HepG2 (cell line): ENCODE results near the gene PPP1R16B.

Experiments used
- CEBPG ChIP-seq: IDR thresholded peaks from 2 replicates; pipeline ENCODE4 v1.6.1; 2016
- EZH2 ChIP-seq: conservative IDR thresholded peaks from 2 replicates; pipeline ENCODE4 v1.6.1; 2012; ENCODE audit warnings: mild to moderate bottlenecking, low read depth, low read length, moderate library complexity
- NCOA2 ChIP-seq: sonication (generic); formaldehyde crosslinking; IDR thresholded peaks from 2 replicates; pipeline ENCODE4 v1.8.0; 2022; ENCODE audit warnings: inconsistent platforms
- PPARG ChIP-seq: conservative IDR thresholded peaks from 2 replicates; pipeline ENCODE4 v1.6.1; 2016; ENCODE audit warnings: missing biosample characterization, missing genetic modification reagents
- SAFB2 ChIP-seq: sonication (generic); formaldehyde crosslinking; IDR thresholded peaks from 2 replicates; pipeline ENCODE4 v1.5.1; 2020; ENCODE audit warnings: missing genetic modification reagents, low read depth, mild to moderate bottlenecking, borderline replicate concordance
- TARDBP ChIP-seq: sonication (generic); formaldehyde crosslinking; IDR thresholded peaks from 2 replicates; pipeline ENCODE4 v1.8.0; 2022; ENCODE audit warnings: mild to moderate bottlenecking, missing genetic modification reagents
- TCF7 ChIP-seq: sonication (generic); IDR thresholded peaks from 2 replicates; pipeline ENCODE4 v1.6.1; 2016; ENCODE audit warnings: antibody characterized with exemption, low read depth
- USF2 ChIP-seq, 2 experiments: sonication (generic) in 1 of 2; formaldehyde crosslinking in 1 of 2; IDR thresholded peaks; 2 replicates each; pipeline versions ENCODE4 v1.5.1 to v1.6.1; 2011 to 2020; ENCODE audit warnings: borderline replicate concordance in 1 of 2, low read depth in 1 of 2, low read length in 1 of 2, mild to moderate bottlenecking in 1 of 2, missing genetic modification reagents in 1 of 2, moderate library complexity in 1 of 2
- ZNF747 ChIP-seq: sonication (generic); formaldehyde crosslinking; IDR thresholded peaks from 2 replicates; pipeline ENCODE4 v1.8.1; 2023; ENCODE audit warnings: missing genetic modification reagents, mild to moderate bottlenecking, borderline replicate concordance
- ZSCAN29 ChIP-seq: sonication (generic); formaldehyde crosslinking; conservative IDR thresholded peaks from 2 replicates; pipeline ENCODE4 v1.4.0; 2020; ENCODE audit warnings: mild to moderate bottlenecking, missing genetic modification reagents
- TF ChIP-seq, protein P1 (sequence below): sonication (generic); formaldehyde crosslinking; IDR thresholded peaks from 2 replicates; pipeline ENCODE4 v1.5.0; 2020; ENCODE audit warnings: mild to moderate bottlenecking, missing genetic modification reagents, moderate library complexity

- TF ChIP-seq EZH2 = no peak
- TF ChIP-seq TARDBP (CRISPR knock-in tag) = no peak
- no peak for TF ChIP-seq USF2 (IDR thresholded peaks at IDR 0.05; ENCODE audit: low read depth, low read length)
- TF ChIP-seq USF2 (CRISPR knock-in tag; IDR thresholded peaks at IDR 0.05; ENCODE audit: borderline replicate concordance) = no peak
- TF ChIP-seq, protein P1, sequence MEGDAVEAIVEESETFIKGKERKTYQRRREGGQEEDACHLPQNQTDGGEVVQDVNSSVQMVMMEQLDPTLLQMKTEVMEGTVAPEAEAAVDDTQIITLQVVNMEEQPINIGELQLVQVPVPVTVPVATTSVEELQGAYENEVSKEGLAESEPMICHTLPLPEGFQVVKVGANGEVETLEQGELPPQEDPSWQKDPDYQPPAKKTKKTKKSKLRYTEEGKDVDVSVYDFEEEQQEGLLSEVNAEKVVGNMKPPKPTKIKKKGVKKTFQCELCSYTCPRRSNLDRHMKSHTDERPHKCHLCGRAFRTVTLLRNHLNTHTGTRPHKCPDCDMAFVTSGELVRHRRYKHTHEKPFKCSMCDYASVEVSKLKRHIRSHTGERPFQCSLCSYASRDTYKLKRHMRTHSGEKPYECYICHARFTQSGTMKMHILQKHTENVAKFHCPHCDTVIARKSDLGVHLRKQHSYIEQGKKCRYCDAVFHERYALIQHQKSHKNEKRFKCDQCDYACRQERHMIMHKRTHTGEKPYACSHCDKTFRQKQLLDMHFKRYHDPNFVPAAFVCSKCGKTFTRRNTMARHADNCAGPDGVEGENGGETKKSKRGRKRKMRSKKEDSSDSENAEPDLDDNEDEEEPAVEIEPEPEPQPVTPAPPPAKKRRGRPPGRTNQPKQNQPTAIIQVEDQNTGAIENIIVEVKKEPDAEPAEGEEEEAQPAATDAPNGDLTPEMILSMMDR (CRISPR knock-in tag) = no peak
- no peak for TF ChIP-seq ZSCAN29 (CRISPR knock-in tag)
- no peak for TF ChIP-seq ZNF747 (CRISPR knock-in tag)
- TF ChIP-seq SAFB2 (CRISPR knock-in tag) = no peak
- TF ChIP-seq CEBPG = no peak
- no peak for TF ChIP-seq TCF7
- TF ChIP-seq PPARG (CRISPR knock-in tag) = no peak
- TF ChIP-seq NCOA2 (CRISPR knock-in tag) = no peak
Observed at GRCh38 chr20:38836991-38837390, 31.5 kb downstream of the PPP1R16B start.
